ENCODE data around the gene EHF.

DNA sequence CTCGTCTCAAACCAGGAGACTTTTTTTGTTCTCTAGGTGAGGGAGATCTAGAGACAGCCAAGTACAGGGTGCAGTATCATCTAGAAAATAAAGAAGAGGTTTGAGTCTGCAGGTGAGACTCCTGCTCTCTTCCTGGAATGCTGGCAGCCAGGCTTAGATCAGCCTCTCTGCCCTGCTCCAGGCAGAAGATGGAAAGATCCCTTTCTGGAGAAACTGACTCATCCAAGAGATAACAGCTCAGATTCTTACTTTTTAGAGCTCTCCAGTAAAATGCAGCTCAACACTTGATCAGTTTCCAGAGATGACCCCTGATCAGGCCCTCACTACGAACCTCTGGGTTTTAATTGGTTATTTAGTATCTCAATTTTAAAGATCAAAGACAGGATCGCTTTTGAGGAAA is 44.6 kb upstream of the EHF start:
- no peak for TF ChIP-seq CTCF (IDR thresholded peaks at IDR 0.05)
- TF ChIP-seq ZFX (IDR thresholded peaks at IDR 0.05; ENCODE audit: borderline replicate concordance): no peak

Data from 22Rv1 (cell line).